PC-3 (cell line): Measurements from ENCODE around the gene KCNQ5. TPM values are rescaled to one million over a fixed set of nuclear protein-coding genes. Genes with fewer than 3 reads are reported as not detected.

ENCODE experiments used
- ATAC-seq: fragments of 200-7000 bp; cut with Tn5 transposase; 2 replicates; pipeline ENCODE4 v1.9.1; 2020; ENCODE audit warnings: mild to moderate bottlenecking, moderate library complexity
- BruUV-seq: library from RNA; stranded (reverse); fragments of 400-500 nt; replicated peaks from 2 replicates; lab custom pipeline; 2021; lab: Mats Ljungman, UMichigan
- CTCF ChIA-PET: fragments of 300-600 bp; sonication (Branson Sonifier 250); formaldehyde crosslinking; loops from one replicate; lab custom pipeline; 2022; ENCODE audit warnings: antibody characterized with exemption; lab: Charles Lee
- POLR2A ChIA-PET: fragments of 300-600 bp; sonication (Branson Sonifier 250); formaldehyde crosslinking; loops from one replicate; lab custom pipeline; 2022; ENCODE audit warnings: antibody characterized with exemption; ENCODE audit not compliant: unreplicated experiment; lab: Charles Lee
- DNase-seq: peaks from one replicate; pipeline ENCODE4 v3.0.0-alpha.2; 2015
- H2AFZ ChIP-seq: fragments of 300-600 bp; sonication (generic); 2 replicates; pipeline ENCODE4 v1.6.0; 2016; ENCODE audit warnings: antibody characterized with exemption, low read length
- H3F3A ChIP-seq: fragments of 300-600 bp; sonication (generic); one replicate; pipeline ENCODE4 v1.6.0; 2017; ENCODE audit warnings: antibody characterized with exemption, low read length, control low read depth, mild to moderate bottlenecking; ENCODE audit not compliant: unreplicated experiment
- H3K27ac ChIP-seq: fragments of 300-600 bp; sonication (generic); 2 replicates; pipeline ENCODE4 v1.5.1; 2016; ENCODE audit warnings: mild to moderate bottlenecking, low read length
- H3K27me3 ChIP-seq: fragments of 300-600 bp; sonication (generic); 2 replicates; pipeline ENCODE4 v1.6.1; 2016; ENCODE audit warnings: low read length, mixed read lengths
- H3K36me3 ChIP-seq: fragments of 300-600 bp; sonication (generic); 2 replicates; pipeline ENCODE4 v1.6.1; 2016; ENCODE audit warnings: low read depth, mixed run types, low read length, mixed read lengths
- H3K4me1 ChIP-seq: fragments of 300-600 bp; sonication (generic); 2 replicates; pipeline ENCODE4 v1.5.1; 2016; ENCODE audit warnings: low read length; ENCODE audit not compliant: insufficient read depth
- H3K4me2 ChIP-seq: fragments of 300-600 bp; sonication (generic); 2 replicates; pipeline ENCODE4 v1.6.0; 2016; ENCODE audit warnings: low read length
- H3K4me3 ChIP-seq: fragments of 300-600 bp; sonication (generic); 2 replicates; pipeline ENCODE4 v1.5.1; 2016; ENCODE audit warnings: mild to moderate bottlenecking, low read length, mixed read lengths
- H3K79me2 ChIP-seq: fragments of 300-600 bp; sonication (generic); 2 replicates; pipeline ENCODE4 v1.6.1; 2017; ENCODE audit warnings: low read length, mixed read lengths
- H3K9ac ChIP-seq: fragments of 300-600 bp; sonication (generic); 2 replicates; pipeline ENCODE4 v1.6.0; 2016; ENCODE audit warnings: mild to moderate bottlenecking, low read length
- H3K9me2 ChIP-seq: fragments of 300-600 bp; sonication (generic); replicated peaks from 2 replicates; pipeline ENCODE4 v1.6.1; 2016; ENCODE audit warnings: mixed run types, low read length, mixed read lengths
- H3K9me3 ChIP-seq: fragments of 300-600 bp; sonication (generic); 2 replicates; pipeline ENCODE4 v1.6.1; 2016; ENCODE audit warnings: low read length, mixed read lengths
- H4K20me1 ChIP-seq: fragments of 300-600 bp; sonication (generic); 2 replicates; pipeline ENCODE4 v1.6.1; 2016; ENCODE audit warnings: low read length, mixed read lengths
- CTCF ChIP-seq: fragments of 300-600 bp; sonication (generic); conservative IDR thresholded peaks from 2 replicates; pipeline ENCODE4 v1.5.1; 2017; ENCODE audit warnings: antibody characterized with exemption, low read depth, mild to moderate bottlenecking, low read length
- EZH2 ChIP-seq: fragments of 300-600 bp; sonication (generic); IDR thresholded peaks from one replicate; pipeline ENCODE4 v1.6.1; 2017; ENCODE audit warnings: antibody characterized with exemption, mild to moderate bottlenecking, low read length; ENCODE audit not compliant: unreplicated experiment
- EZH2phosphoT487 ChIP-seq: fragments of 300-600 bp; sonication (generic); IDR thresholded peaks from 2 replicates; pipeline ENCODE4 v1.6.1; 2018; ENCODE audit warnings: mild to moderate bottlenecking, antibody characterized with exemption, low read length, borderline replicate concordance
- intact Hi-C: fragments of 100-400 bp; cut with micrococcal nuclease; formaldehyde crosslinking; loops from 2 replicates; pipeline ENCODE4 v1.9.0; 2023
- total RNA-seq: library from RNA; depleted of rRNA; stranded (reverse); fragments of >200 nt; gene quantifications from 2 replicates; pipeline ENCODE4 v1.2.3, GENCODE V29; 2014

Gene KCNQ5
- total RNA-seq, 1 experiment from 2014 or later: not detected

GRCh38 chr6:72842140-72842539 lies 220.3 kb downstream of the KCNQ5 start:
- H3K9me3 ChIP-seq: no peaks in the 10 kb centered on the region
- H3K9ac ChIP-seq: no peak overlapping the region
- no peaks in the 10 kb centered on the region for H3F3A ChIP-seq
- no TSS peak for BruUV-seq
- intact Hi-C loops: no loop called here
- TF ChIP-seq EZH2: no peak
- no peak for TF ChIP-seq EZH2phosphoT487
- TF ChIP-seq CTCF: no peak
- DNase-seq: no peak
- H3K27me3 ChIP-seq: no peaks in the 10 kb centered on the region
- H3K4me1 ChIP-seq: no peaks in the 10 kb centered on the region
- CTCF ChIA-PET: no interaction called here
- no peak overlapping the region for H3K27ac ChIP-seq
- no peak overlapping the region for H2AFZ ChIP-seq
- no peaks in the 10 kb centered on the region for H3K9me2 ChIP-seq
- H4K20me1 ChIP-seq: no peaks in the 10 kb centered on the region
- H3K36me3 ChIP-seq: no peaks in the 10 kb centered on the region
- H3K4me3 ChIP-seq: no peak overlapping the region
- no peak overlapping the region for H3K4me2 ChIP-seq
- H3K79me2 ChIP-seq: no peaks in the 10 kb centered on the region
- ATAC-seq: no peak
- POLR2A ChIA-PET: no interaction called here

- H3K79me2 ChIP-seq: no peaks in the 10 kb centered on the region
- ChIA-PET POLR2A (no interaction called here), CTCF (no interaction called here)
- no peak for DNase-seq
- no peaks in the 10 kb centered on the region for H4K20me1 ChIP-seq
- H3K9ac ChIP-seq: no peak overlapping the region
- no peaks in the 10 kb centered on the region for H3F3A ChIP-seq
- H3K9me3 ChIP-seq: no peaks in the 10 kb centered on the region
- H2AFZ ChIP-seq: no peak overlapping the region
- H3K4me1 ChIP-seq: no peaks in the 10 kb centered on the region
- H3K27ac ChIP-seq: no peak overlapping the region
- H3K36me3 ChIP-seq: no peaks in the 10 kb centered on the region
- BruUV-seq: no TSS peak
- H3K9me2 ChIP-seq: no peaks in the 10 kb centered on the region
- H3K27me3 ChIP-seq: no peaks in the 10 kb centered on the region
- TF ChIP-seq EZH2: no peak
- no peak for TF ChIP-seq EZH2phosphoT487
- no peak for TF ChIP-seq CTCF
- intact Hi-C loops: no loop called here
- no peak overlapping the region for H3K4me2 ChIP-seq
- H3K4me3 ChIP-seq: no peak overlapping the region
- ATAC-seq: no peak
These were observed 222.8 kb downstream of the KCNQ5 start for GRCh38 chr6:72844614-72845013.

GRCh38 chr6:72849346-72849745 lies 227.5 kb downstream of the KCNQ5 start:
- no peaks in the 10 kb centered on the region for H3K79me2 ChIP-seq
- H4K20me1 ChIP-seq: no peaks in the 10 kb centered on the region
- no peak overlapping the region for H3K9ac ChIP-seq
- POLR2A ChIA-PET: no interaction called here
- CTCF ChIA-PET: no interaction called here
- TF ChIP-seq EZH2phosphoT487 (no peak), CTCF (no peak), EZH2 (no peak)
- H3K27me3 ChIP-seq: no peaks in the 10 kb centered on the region
- H3K36me3 ChIP-seq: no peaks in the 10 kb centered on the region
- H3K27ac ChIP-seq: no peak overlapping the region
- no peaks in the 10 kb centered on the region for H3K9me3 ChIP-seq
- no peak overlapping the region for H3K4me3 ChIP-seq
- DNase-seq (no peak), ATAC-seq (no peak)
- intact Hi-C loops: no loop called here
- BruUV-seq: no TSS peak
- no peak overlapping the region for H3K4me2 ChIP-seq
- no peaks in the 10 kb centered on the region for H3K9me2 ChIP-seq
- no peak overlapping the region for H2AFZ ChIP-seq
- H3K4me1 ChIP-seq: no peaks in the 10 kb centered on the region
- H3F3A ChIP-seq: no peaks in the 10 kb centered on the region
